Epithelial cell of prostate (primary cell): ENCODE measurements around the gene EXTL2.
"Not testable (repeated sequence)": the region's sequence is repeated elsewhere in the genome, so short reads cannot be mapped to it uniquely, and the experiment has no call there.

Experiments
- DNase-seq: peaks from one replicate; pipeline ENCODE4 v3.0.0-alpha.2; 2011; ENCODE audit warnings: low read depth, low spot score
- H3K27ac ChIP-seq: fragments of 450-650 bp; 2 replicates; pipeline ENCODE4 v1.5.1; 2017; ENCODE audit warnings: mild to moderate bottlenecking

The EXTL2 gene, protein sequence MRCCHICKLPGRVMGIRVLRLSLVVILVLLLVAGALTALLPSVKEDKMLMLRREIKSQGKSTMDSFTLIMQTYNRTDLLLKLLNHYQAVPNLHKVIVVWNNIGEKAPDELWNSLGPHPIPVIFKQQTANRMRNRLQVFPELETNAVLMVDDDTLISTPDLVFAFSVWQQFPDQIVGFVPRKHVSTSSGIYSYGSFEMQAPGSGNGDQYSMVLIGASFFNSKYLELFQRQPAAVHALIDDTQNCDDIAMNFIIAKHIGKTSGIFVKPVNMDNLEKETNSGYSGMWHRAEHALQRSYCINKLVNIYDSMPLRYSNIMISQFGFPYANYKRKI

DNA sequence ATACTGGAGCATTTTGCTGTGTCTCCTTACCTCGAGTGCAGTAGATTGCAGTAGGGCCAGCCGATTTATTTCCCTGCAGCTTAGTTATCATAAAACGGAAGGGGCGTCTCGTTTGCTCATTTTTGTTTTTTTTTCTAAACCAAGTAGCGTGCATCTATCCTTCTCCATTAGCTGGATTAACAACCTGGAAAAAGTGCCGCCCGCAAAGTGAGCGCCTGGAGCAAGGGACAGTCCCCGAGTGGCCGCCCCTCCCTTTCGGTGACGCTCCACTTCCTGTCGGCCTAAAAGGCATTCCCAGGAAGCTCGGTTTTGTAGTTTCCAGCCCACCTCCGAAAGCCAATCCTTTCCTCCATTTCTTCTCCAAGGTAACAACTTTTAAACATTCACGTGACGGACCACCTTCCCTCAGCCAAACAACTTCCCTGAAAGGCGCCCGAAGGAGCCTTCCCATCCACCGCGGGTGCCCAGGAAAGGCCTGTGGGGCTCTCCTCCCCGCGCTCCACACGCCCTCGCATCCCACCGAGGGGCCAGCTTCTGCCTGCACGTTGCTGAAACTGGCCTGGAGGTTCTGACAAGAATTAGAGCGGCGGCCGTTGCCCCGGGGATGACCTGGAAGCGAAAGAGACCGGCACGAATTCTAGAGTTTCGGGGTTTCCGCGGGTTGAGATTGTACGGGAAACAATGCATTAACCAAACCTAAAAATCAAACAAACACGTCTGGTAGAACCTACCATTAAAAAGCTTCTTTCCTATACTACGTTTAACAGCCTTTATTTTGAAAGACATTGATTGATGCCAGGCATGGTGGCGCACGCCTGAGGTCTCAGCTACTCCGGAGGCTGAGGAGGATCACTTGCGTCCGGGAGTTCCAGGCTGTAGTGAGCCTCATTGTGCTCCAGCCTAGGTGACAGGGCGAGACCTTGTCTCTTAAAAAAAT is at the start of gene EXTL2:
TSS of gene EXTL2 (minus strand) at position 240 of the 937 bp plus-strand sequence. CDS start 6,085 bp downstream, outside the sequence.
- H3K27ac ChIP-seq: peak within 1 kb of the TSS; percentile 98
- DNase-seq: no peak

DNA sequence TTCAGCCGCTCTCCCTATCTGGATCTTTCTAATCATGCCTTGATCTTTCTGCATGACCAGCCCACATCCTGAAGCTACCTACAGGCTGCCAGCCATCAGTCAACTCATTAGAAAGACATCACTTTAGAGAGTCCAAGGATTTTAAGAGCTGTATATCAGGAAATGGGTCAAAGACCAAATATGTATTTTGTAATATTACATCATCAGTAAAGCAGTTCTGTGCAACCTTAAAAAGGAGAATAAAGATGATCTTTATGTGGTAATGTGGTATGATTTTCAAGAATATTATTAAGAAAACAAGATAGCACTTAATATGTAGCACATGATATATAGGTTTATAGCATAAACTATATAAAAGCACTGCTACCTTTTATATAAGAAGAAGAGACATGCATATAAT is 48.9 kb upstream of the EXTL2 start:
- DNase-seq: no peak
- peak overlapping the region; percentile 2 for H3K27ac ChIP-seq

DNA sequence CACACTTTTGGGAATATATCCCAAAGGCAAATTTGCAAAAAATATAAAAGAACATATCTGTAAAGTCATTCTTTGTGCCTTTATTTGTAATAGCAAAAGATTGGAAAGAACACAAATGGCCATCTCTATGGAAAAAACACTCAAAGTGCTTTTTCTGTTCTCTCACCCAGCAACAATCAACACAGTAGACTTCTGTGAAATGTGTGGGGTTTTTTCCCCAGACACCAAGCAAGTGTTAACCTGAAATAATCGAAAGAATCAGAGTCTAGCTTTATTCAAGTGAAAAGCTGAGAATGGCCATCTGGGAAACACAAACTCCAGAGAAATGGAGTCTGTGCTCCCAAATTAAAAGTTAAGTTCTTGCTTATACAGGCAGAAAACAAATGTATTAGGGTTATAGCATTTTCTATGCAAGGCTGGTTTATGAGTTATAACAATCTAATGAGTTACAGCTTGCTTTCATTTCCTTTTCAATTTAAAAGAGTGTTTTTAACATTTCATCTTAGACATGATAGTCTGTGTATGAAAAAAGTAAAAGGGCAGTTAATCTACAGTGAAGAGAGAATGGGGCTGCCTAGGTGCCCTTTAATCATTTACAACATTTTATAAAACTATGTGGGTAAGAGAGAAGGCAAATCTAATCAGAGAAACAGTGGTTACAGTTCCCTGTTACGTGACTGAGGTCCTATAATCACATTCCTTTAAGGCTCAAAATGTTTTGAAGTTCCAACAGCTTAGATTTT is 47.8 kb upstream of the EXTL2 start:
- no peak overlapping the region for H3K27ac ChIP-seq
- DNase-seq: no peak

DNA sequence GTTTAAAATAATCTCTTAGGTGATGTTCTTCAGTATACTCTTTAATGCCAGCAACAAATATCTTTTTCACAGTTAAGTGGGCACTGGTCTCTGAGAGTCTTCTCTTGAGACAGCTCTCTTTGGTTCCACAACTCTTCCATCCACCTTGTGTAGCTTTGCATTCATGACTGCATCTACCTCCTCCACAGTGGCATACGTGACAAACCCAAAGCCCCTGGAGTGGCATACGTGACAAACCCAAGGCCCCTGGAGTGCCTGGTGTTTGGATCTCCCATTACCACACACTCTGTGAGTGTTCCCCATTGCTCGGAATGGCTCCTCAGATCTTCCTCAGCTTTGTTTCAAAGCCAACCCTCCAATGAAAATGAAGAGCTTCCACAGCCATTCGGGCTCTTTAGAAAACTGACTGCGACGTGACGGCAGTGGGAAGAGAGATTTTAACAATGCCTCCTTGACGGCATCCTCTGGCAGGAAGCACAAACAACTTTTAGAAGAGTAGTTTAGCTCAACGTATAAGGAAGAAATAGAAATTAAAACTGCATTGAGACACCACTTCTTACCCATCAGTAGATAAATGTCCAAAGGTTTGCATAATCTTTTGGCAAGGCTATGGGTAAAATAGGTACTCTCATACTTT is 47.1 kb upstream of the EXTL2 start:
- DNase-seq: no peak
- H3K27ac ChIP-seq: no peak overlapping the region

DNA sequence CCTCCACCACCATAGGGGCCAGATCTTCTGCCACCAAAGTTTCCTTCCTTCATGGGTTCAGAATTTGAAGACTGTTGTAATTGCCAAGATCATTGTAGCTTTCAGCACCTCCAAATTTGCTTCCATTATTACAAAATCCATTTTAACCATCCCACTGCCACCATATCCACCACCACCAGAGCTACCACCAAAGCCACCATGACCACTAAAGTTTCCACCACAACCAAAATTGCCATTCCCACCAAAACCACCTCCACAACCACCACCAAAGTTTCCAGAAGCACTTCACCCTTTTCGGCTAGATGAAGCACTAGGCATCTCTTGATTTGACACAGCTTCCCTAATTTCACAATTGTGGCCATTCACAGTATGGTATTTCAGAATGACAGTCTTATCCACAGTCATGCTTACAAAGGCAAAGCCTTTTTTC is 46.5 kb upstream of the EXTL2 start:
- DNase-seq: no peak
- no peak overlapping the region for H3K27ac ChIP-seq

- H3K27ac ChIP-seq: no peak overlapping the region
- DNase-seq: no peak
Measured at GRCh38 chr1:100936194-100936967, 41.7 kb upstream of the EXTL2 start.

DNA sequence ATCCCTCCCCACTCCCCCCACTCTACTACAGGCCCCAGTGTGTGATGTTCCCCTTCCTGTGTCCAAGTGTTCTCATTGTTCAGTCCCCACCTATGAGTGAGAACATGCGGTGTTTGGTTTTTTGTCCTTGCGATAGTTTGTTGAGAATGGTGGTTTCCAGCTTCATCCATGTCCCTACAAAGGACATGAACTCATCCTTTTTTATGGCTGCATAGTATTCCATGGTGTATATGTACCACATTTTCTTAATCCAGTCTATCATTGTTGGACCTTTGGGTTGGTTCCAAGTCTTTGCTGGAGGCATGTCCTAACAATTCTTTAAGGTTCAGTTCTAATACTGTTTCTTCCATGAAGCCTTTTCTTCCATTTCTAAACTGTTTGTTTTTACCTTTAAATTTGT is 38.9 kb upstream of the EXTL2 start:
- not testable (repeated sequence) for H3K27ac ChIP-seq, DNase-seq

- DNase-seq: no peak
- H3K27ac ChIP-seq: no peak overlapping the region
Measured at GRCh38 chr1:100931716-100932115, 37.1 kb upstream of the EXTL2 start.

GRCh38 chr1:100930494-100930893 is 35.9 kb upstream of the EXTL2 start:
- no peak overlapping the region for H3K27ac ChIP-seq
- no peak for DNase-seq

GRCh38 chr1:100928128-100928527 is 33.5 kb upstream of the EXTL2 start:
- no peak overlapping the region for H3K27ac ChIP-seq
- DNase-seq: no peak

- no peak for DNase-seq
- no peak overlapping the region for H3K27ac ChIP-seq
Measured at GRCh38 chr1:100927276-100927675, 32.6 kb upstream of the EXTL2 start.

GRCh38 chr1:100926240-100926639 is 31.6 kb upstream of the EXTL2 start:
- no peak overlapping the region for H3K27ac ChIP-seq

GRCh38 chr1:100924991-100925390 is 30.3 kb upstream of the EXTL2 start:
- DNase-seq: no peak
- H3K27ac ChIP-seq: no peak overlapping the region

More at GRCh38 chr1:100926240-100926639, 31.6 kb upstream of the EXTL2 start:
- DNase-seq: no peak

DNA sequence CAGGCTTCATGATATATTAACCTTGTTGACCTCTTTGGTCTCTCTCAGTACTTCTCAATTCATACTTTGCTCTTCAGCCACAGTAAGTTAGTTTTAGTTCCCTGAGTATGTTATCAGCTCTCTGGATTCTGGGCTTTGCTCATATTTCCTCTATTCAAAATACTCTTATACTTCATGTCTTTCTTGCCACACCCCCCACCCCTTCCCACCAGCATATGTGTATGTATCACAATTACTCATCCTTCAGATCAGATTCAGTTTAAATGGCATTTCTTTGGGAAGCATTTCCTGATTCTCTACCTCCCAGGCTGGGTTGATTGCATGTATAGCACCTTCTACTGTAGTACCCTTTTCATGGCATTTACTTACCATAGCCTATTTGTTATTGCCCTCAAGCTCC is 29.6 kb upstream of the EXTL2 start:
- H3K27ac ChIP-seq: peak overlapping the region; percentile 2

GRCh38 chr1:100921110-100921706 is 26.6 kb upstream of the EXTL2 start:
- no peak overlapping the region for H3K27ac ChIP-seq
- no peak for DNase-seq

More for the DNA sequence above, 29.6 kb upstream of the EXTL2 start:
- no peak for DNase-seq

DNA sequence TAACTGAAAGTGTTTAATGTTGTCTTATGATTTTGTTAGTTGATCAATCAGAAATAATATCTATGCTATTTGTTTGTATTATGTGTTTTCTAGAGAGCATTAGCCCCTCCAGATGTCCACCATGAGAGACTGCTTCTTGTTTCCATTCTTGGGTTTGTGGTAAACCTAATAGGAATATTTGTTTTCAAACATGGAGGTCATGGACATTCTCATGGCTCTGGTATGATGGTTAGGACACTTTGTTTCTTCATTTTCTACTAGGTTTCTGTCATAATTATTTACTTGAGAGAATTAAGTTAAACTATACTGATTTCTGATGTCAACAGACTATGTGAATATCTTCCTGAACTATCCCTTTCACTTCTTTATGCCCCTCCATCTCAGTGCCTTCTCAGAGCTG is 17.4 kb upstream of the EXTL2 start:
- no peak for DNase-seq
- no peak overlapping the region for H3K27ac ChIP-seq

DNA sequence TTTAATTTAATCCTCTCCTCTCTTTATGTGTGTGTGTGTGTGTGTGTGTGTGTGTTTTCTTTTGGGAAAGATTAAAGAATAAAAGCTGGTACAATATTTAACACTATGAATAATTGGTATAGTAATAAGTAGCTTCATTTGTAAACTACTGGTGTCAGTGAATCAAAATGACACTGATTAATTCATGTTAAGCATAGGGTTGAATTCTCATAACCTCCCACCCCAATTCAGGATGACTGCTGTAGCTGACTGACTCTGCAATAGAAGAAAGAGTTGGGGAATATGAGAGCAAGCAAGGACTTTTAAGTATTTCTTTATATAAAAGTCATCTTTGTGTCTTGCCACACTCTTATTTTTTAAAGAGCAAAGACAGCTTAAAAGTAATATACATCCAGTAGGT is 14.4 kb upstream of the EXTL2 start:
- H3K27ac ChIP-seq: no peak overlapping the region
- DNase-seq: no peak

GRCh38 chr1:100907887-100908286 is 13.2 kb upstream of the EXTL2 start:
- DNase-seq: no peak
- no peak overlapping the region for H3K27ac ChIP-seq

- DNase-seq: no peak
- H3K27ac ChIP-seq: no peak overlapping the region
Measured at GRCh38 chr1:100905181-100905580, 10.5 kb upstream of the EXTL2 start.
